Panc1 (cell line): ENCODE measurements around the gene INO80. TPM values are rescaled to one million over a fixed set of nuclear protein-coding genes. Genes with fewer than 3 reads are reported as not detected.
A peak's percentile ranks its signal among the peaks of the same experiment; 100 is the strongest.

Experiments used
- ATAC-seq: fragments of 200-7000 bp; cut with Tn5 transposase; 2 replicates; pipeline ENCODE4 v1.9.1; 2020; ENCODE audit warnings: mild to moderate bottlenecking, moderate library complexity
- BruUV-seq: library from RNA; stranded (reverse); fragments of 400-500 nt; replicated peaks from 2 replicates; lab custom pipeline; 2021; lab: Mats Ljungman, UMichigan
- CTCF ChIA-PET: fragments of 300-600 bp; sonication (Branson Sonifier 250); formaldehyde crosslinking; loops from one replicate; lab custom pipeline; 2022; ENCODE audit warnings: antibody characterized with exemption; lab: Charles Lee
- POLR2A ChIA-PET: fragments of 300-600 bp; sonication (Branson Sonifier 250); formaldehyde crosslinking; loops from one replicate; lab custom pipeline; 2022; ENCODE audit warnings: antibody characterized with exemption; lab: Charles Lee
- DNase-seq: peaks from one replicate; pipeline ENCODE4 v3.0.0-alpha.2; 2010; ENCODE audit warnings: low read depth, low spot score
- H3K27ac ChIP-seq: 2 replicates; pipeline ENCODE4 v1.5.1; 2011; ENCODE audit warnings: mild to moderate bottlenecking, low read length, inconsistent platforms
- H3K27me3 ChIP-seq: fragments of 200-500 bp; sonication (Bioruptor generic); 2 replicates; pipeline ENCODE4 v1.6.0; 2014; ENCODE audit warnings: low read length, inconsistent platforms; ENCODE audit not compliant: control insufficient read depth, insufficient read depth
- H3K36me3 ChIP-seq: fragments of 200-500 bp; sonication (Bioruptor generic); 2 replicates; pipeline ENCODE4 v1.5.1; 2014; ENCODE audit warnings: inconsistent platforms, mild to moderate bottlenecking, low read length, moderate library complexity; ENCODE audit not compliant: control insufficient read depth, insufficient read depth
- H3K4me1 ChIP-seq: 2 replicates; pipeline ENCODE4 v1.5.1; 2011; ENCODE audit warnings: inconsistent platforms, mild to moderate bottlenecking, low read length, moderate library complexity; ENCODE audit not compliant: control insufficient read depth, insufficient read depth
- H3K4me3 ChIP-seq, 2 experiments: 2 replicates each; pipeline ENCODE4 v1.5.1; 2011 to 2012; ENCODE audit warnings: low read depth in 2 of 2, low read length in 2 of 2, mild to moderate bottlenecking in 2 of 2, inconsistent platforms in 1 of 2, moderate library complexity in 1 of 2
- H3K9me3 ChIP-seq: fragments of 200-500 bp; sonication (Bioruptor generic); 2 replicates; pipeline ENCODE4 v1.5.1; 2014; ENCODE audit warnings: low read depth, mild to moderate bottlenecking, inconsistent platforms, low read length, moderate library complexity; ENCODE audit not compliant: control insufficient read depth, insufficient read depth
- POLR2AphosphoS5 ChIP-seq: IDR thresholded peaks from 2 replicates; pipeline ENCODE4 v1.6.1; 2012; ENCODE audit warnings: mild to moderate bottlenecking, low read depth, low read length, moderate library complexity
- SIN3A ChIP-seq: IDR thresholded peaks from 2 replicates; pipeline ENCODE4 v1.6.1; 2012; ENCODE audit warnings: low read depth, mild to moderate bottlenecking, low read length, moderate library complexity, borderline replicate concordance; ENCODE audit not compliant: insufficient read depth
- TCF7L2 ChIP-seq: IDR thresholded peaks from 2 replicates; pipeline ENCODE4 v1.6.1; 2011; ENCODE audit warnings: mild to moderate bottlenecking, low read depth, low read length, inconsistent platforms
- in situ Hi-C: cut with HindIII; loops from 2 replicates; pipeline ENCODE4 v1.10.0; 2016; ENCODE audit warnings: low sequenced_read_pairs, low pct_unique_long_range_greater_than_20kb
- intact Hi-C: fragments of 100-400 bp; cut with micrococcal nuclease; formaldehyde crosslinking; loops from one replicate; pipeline ENCODE4 v1.10.0; 2022; ENCODE audit not compliant: unreplicated experiment
- total RNA-seq: library from RNA; stranded (reverse); gene quantifications from one replicate; pipeline ENCODE4 v1.2.1, GENCODE V29; 2021; ENCODE audit not compliant: unreplicated experiment
- TF ChIP-seq, protein P1 (sequence below), 2 experiments: IDR thresholded peaks; 2 replicates each; pipeline ENCODE4 v1.6.1; 2011 to 2012; ENCODE audit warnings: low read depth in 2 of 2, control low read depth in 1 of 2, low read length in 1 of 2, mild to moderate bottlenecking in 1 of 2, moderate library complexity in 1 of 2; ENCODE audit not compliant: insufficient read depth in 1 of 2
- TF ChIP-seq, protein P2 (sequence below): fragments of 450-650 bp; IDR thresholded peaks from 2 replicates; pipeline ENCODE4 v1.5.1; 2017; ENCODE audit warnings: mild to moderate bottlenecking

The INO80 gene
- total RNA-seq, 1 experiment from 2014 or later: 26.2 TPM

DNA sequence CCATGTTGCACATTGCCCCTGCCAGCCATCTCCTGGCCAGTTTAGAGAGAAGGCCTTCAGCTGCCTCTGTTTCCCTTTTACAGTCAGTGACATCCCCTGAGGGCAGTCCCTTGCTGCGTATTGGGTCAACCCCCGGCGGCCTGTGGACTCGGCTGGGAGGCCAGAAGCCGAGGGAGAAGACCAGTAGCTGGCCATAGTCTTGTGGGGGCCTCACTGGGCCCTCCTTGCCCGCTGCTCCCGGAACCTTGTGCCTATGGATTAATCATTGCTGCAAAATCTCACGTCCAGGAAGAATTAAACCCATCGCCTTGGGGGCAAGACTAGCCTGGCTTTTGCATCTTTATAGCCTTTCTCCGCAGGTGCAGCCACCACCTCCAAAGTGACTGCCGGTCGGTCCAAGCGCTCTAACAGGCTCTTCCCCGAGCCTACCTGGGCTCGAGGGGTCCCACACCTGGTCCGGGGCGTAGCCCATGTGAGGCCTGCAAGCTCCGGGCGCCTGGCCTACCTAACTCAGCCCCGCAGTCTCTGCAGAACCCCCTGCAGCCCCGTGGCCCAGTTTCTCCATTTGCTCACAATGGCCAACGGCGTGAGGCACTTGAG is 163.7 kb downstream of the INO80 start:
- no peak for DNase-seq
- Histone ChIP-seq H3K27me3 (no peaks in the 10 kb centered on the region), H3K4me1 (peaks cover 10% of the 10 kb centered on the region), H3K36me3 (peaks cover 2% of the 10 kb centered on the region; the same call in 1 of the 2 replicates), H3K27ac (peak overlapping the region; percentile 92), H3K4me3 (peak overlapping the region; percentile 87 to 98), H3K9me3 (no peaks in the 10 kb centered on the region)
- intact Hi-C loops: no loop called here
- no peak for ATAC-seq
- TF ChIP-seq, protein P1, sequence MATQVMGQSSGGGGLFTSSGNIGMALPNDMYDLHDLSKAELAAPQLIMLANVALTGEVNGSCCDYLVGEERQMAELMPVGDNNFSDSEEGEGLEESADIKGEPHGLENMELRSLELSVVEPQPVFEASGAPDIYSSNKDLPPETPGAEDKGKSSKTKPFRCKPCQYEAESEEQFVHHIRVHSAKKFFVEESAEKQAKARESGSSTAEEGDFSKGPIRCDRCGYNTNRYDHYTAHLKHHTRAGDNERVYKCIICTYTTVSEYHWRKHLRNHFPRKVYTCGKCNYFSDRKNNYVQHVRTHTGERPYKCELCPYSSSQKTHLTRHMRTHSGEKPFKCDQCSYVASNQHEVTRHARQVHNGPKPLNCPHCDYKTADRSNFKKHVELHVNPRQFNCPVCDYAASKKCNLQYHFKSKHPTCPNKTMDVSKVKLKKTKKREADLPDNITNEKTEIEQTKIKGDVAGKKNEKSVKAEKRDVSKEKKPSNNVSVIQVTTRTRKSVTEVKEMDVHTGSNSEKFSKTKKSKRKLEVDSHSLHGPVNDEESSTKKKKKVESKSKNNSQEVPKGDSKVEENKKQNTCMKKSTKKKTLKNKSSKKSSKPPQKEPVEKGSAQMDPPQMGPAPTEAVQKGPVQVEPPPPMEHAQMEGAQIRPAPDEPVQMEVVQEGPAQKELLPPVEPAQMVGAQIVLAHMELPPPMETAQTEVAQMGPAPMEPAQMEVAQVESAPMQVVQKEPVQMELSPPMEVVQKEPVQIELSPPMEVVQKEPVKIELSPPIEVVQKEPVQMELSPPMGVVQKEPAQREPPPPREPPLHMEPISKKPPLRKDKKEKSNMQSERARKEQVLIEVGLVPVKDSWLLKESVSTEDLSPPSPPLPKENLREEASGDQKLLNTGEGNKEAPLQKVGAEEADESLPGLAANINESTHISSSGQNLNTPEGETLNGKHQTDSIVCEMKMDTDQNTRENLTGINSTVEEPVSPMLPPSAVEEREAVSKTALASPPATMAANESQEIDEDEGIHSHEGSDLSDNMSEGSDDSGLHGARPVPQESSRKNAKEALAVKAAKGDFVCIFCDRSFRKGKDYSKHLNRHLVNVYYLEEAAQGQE (IDR thresholded peaks at IDR 0.05; ENCODE audit: insufficient read depth in 1 of 2, low read depth in 2 of 2, low read length in 1 of 2): no peak
- TF ChIP-seq POLR2AphosphoS5: no peak
- TF ChIP-seq TCF7L2: no peak
- TF ChIP-seq SIN3A: no peak
- ChIA-PET CTCF (no interaction called here), POLR2A (interaction anchor here (0.7 to 0.8 kb wide), 2 partner anchors 64 to 174 kb away, joined by 10 to 13 read pairs; no protein-coding TSS in a partner anchor)
- BruUV-seq: no TSS peak
- in situ Hi-C loops: no loop called here

DNA sequence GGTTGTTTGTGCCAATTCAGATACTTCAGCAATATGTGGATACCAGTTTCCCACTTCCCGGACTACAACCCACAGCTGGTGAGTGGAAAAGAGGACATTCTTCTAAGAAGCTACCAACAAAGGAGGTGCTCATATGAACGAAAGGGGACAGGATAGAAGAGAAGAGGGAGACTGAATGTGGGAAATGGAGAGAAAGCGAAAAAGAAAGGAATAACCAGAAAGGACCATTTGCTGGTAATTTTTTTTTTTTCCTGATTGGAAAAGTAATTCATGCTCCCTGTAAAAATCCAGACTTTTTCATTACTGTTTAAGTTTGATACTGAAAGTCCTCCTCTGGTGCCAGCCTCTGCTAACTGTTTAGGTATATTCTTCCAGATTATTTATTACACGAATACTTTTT is 164.3 kb downstream of the INO80 start:
- H3K4me3 ChIP-seq: peak overlapping the region in 1 of 2 experiments; percentile 98; a peak in 2 of 4 replicates
- peak overlapping the region; percentile 92; the same call in 1 of the 2 replicates for H3K27ac ChIP-seq
- H3K4me1 ChIP-seq: peaks cover 10% of the 10 kb centered on the region
- H3K27me3 ChIP-seq: no peaks in the 10 kb centered on the region
- TF ChIP-seq TCF7L2 (no peak), SIN3A (no peak), POLR2AphosphoS5 (no peak)
- TF ChIP-seq, protein P1 (IDR thresholded peaks at IDR 0.05; ENCODE audit: insufficient read depth in 1 of 2, low read depth in 2 of 2, low read length in 1 of 2): no peak
- TF ChIP-seq, protein P2, sequence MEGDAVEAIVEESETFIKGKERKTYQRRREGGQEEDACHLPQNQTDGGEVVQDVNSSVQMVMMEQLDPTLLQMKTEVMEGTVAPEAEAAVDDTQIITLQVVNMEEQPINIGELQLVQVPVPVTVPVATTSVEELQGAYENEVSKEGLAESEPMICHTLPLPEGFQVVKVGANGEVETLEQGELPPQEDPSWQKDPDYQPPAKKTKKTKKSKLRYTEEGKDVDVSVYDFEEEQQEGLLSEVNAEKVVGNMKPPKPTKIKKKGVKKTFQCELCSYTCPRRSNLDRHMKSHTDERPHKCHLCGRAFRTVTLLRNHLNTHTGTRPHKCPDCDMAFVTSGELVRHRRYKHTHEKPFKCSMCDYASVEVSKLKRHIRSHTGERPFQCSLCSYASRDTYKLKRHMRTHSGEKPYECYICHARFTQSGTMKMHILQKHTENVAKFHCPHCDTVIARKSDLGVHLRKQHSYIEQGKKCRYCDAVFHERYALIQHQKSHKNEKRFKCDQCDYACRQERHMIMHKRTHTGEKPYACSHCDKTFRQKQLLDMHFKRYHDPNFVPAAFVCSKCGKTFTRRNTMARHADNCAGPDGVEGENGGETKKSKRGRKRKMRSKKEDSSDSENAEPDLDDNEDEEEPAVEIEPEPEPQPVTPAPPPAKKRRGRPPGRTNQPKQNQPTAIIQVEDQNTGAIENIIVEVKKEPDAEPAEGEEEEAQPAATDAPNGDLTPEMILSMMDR: no peak
- DNase-seq: no peak
- TSS peak; percentile 98 for BruUV-seq
- in situ Hi-C loops (no loop called here), intact Hi-C loops (no loop called here)
- H3K9me3 ChIP-seq: no peaks in the 10 kb centered on the region
- ChIA-PET CTCF (no interaction called here), POLR2A (interaction anchor here (0.8 kb wide), 1 partner anchor 175 kb away, joined by 13 read pairs; no protein-coding TSS in a partner anchor)
- H3K36me3 ChIP-seq: peaks cover 2% of the 10 kb centered on the region; the same call in 1 of the 2 replicates
- no peak for ATAC-seq
